Measurements from ENCODE around the gene SPTLC1.

DNA sequence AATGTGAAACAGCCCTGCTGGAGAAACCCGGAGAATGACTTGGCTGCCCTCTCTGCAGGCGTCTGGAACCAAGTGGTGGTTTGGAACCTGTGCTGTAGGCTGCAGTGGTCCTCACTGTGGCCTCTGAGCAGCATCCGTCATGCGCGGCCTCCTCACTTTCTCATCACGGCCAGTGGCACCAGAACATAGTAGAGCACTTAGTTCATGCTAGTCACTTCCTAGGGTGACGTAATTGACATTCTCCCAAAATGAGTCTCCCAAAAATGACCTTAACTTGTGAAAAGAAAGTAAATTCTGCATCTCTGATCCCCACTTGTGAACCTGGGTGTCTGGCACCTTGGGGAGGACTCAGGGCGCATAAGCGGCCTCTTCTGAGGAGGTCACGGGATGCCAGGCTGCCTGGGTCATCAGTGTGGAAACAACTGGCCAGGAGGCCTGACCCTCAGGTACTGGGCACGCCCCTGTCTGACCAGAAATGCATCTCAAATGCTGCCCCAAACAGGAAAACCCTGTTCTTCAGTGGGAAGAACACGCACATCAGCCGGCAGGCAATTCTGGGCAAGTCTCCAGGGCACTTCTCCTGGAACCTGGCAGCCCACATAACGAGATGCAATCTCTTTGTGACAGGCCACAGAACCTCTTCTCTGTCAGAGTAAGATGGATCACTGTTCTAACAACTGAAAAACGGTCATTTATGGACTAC is 36.6 kb upstream of the SPTLC1 start:
- TF ChIP-seq DPF2 (IDR thresholded peaks at IDR 0.05) (no peak), MTA2 (IDR thresholded peaks at IDR 0.05; ENCODE audit: low read depth) (no peak), TCF12 (IDR thresholded peaks at IDR 0.05; ENCODE audit: low read depth, low read length) (no peak), CEBPB (IDR thresholded peaks at IDR 0.05; ENCODE audit: borderline replicate concordance in 1 of 2, low read depth in 2 of 2, low read length in 2 of 2) (no peak), FOXM1 (IDR thresholded peaks at IDR 0.05; ENCODE audit: low read depth, low read length) (no peak)
- TF ChIP-seq, protein P1, sequence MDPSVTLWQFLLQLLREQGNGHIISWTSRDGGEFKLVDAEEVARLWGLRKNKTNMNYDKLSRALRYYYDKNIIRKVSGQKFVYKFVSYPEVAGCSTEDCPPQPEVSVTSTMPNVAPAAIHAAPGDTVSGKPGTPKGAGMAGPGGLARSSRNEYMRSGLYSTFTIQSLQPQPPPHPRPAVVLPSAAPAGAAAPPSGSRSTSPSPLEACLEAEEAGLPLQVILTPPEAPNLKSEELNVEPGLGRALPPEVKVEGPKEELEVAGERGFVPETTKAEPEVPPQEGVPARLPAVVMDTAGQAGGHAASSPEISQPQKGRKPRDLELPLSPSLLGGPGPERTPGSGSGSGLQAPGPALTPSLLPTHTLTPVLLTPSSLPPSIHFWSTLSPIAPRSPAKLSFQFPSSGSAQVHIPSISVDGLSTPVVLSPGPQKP (IDR thresholded peaks at IDR 0.05; ENCODE audit: low read depth, low read length) = no peak
- TF ChIP-seq, protein P2, sequence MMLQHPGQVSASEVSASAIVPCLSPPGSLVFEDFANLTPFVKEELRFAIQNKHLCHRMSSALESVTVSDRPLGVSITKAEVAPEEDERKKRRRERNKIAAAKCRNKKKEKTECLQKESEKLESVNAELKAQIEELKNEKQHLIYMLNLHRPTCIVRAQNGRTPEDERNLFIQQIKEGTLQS (IDR thresholded peaks at IDR 0.05; ENCODE audit: borderline replicate concordance, extremely low read depth, low read depth, low read length) = no peak
- TF ChIP-seq, protein P3, sequence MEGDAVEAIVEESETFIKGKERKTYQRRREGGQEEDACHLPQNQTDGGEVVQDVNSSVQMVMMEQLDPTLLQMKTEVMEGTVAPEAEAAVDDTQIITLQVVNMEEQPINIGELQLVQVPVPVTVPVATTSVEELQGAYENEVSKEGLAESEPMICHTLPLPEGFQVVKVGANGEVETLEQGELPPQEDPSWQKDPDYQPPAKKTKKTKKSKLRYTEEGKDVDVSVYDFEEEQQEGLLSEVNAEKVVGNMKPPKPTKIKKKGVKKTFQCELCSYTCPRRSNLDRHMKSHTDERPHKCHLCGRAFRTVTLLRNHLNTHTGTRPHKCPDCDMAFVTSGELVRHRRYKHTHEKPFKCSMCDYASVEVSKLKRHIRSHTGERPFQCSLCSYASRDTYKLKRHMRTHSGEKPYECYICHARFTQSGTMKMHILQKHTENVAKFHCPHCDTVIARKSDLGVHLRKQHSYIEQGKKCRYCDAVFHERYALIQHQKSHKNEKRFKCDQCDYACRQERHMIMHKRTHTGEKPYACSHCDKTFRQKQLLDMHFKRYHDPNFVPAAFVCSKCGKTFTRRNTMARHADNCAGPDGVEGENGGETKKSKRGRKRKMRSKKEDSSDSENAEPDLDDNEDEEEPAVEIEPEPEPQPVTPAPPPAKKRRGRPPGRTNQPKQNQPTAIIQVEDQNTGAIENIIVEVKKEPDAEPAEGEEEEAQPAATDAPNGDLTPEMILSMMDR (IDR thresholded peaks at IDR 0.05 in 2 of 3, conservative IDR thresholded peaks at IDR 0.05 in 1 of 3; ENCODE audit: control insufficient read depth in 2 of 3, extremely low read depth in 1 of 3, insufficient read depth in 1 of 3, low read depth in 3 of 3, low read length in 3 of 3) = no peak
- TF ChIP-seq, protein P4, sequence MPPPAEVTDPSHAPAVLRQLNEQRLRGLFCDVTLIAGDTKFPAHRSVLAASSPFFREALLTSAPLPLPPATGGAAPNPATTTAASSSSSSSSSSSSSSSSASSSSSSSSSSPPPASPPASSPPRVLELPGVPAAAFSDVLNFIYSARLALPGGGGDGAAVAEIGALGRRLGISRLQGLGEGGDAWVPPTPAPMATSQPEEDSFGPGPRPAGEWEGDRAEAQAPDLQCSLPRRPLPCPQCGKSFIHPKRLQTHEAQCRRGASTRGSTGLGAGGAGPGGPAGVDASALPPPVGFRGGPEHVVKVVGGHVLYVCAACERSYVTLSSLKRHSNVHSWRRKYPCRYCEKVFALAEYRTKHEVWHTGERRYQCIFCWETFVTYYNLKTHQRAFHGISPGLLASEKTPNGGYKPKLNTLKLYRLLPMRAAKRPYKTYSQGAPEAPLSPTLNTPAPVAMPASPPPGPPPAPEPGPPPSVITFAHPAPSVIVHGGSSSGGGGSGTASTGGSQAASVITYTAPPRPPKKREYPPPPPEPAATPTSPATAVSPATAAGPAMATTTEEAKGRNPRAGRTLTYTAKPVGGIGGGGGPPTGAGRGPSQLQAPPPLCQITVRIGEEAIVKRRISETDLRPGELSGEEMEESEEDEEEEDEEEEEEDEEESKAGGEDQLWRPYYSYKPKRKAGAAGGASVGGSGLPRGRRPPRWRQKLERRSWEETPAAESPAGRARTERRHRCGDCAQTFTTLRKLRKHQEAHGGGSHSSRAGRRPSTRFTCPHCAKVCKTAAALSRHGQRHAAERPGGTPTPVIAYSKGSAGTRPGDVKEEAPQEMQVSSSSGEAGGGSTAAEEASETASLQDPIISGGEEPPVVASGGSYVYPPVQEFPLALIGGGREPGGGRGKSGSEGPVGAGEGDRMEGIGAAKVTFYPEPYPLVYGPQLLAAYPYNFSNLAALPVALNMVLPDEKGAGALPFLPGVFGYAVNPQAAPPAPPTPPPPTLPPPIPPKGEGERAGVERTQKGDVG (CRISPR knock-in tag; IDR thresholded peaks at IDR 0.05) = no peak
- TF ChIP-seq, protein P5, sequence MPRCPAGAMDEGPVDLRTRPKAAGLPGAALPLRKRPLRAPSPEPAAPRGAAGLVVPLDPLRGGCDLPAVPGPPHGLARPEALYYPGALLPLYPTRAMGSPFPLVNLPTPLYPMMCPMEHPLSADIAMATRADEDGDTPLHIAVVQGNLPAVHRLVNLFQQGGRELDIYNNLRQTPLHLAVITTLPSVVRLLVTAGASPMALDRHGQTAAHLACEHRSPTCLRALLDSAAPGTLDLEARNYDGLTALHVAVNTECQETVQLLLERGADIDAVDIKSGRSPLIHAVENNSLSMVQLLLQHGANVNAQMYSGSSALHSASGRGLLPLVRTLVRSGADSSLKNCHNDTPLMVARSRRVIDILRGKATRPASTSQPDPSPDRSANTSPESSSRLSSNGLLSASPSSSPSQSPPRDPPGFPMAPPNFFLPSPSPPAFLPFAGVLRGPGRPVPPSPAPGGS (IDR thresholded peaks at IDR 0.05; ENCODE audit: borderline replicate concordance, insufficient read depth, low read depth, low read length, poor library complexity, severe bottlenecking) = no peak

Measured in GM12878 (cell line).